ENCODE measurements around the gene MRTFA.

MRTFA gene

GRCh38 chr22:40418366-40419201 is 217.9 kb downstream of the MRTFA start:
- Mint-ChIP-seq H3K27ac (no peak overlapping the region), H3K36me3 (ENCODE audit: low read depth) (peaks cover 56% of the 10 kb centered on the region), H3K9me3 (no peaks in the 10 kb centered on the region), H3K4me3 (no peak overlapping the region), H3K27me3 (ENCODE audit: low read depth) (no peaks in the 10 kb centered on the region), H3K4me1 (ENCODE audit: low read depth) (peaks cover 21% of the 10 kb centered on the region)
- DNase-seq (ENCODE audit: low spot score) = no peak

GRCh38 chr22:40417881-40418280 is 218.6 kb downstream of the MRTFA start:
- Mint-ChIP-seq H3K9me3 (no peaks in the 10 kb centered on the region), H3K27me3 (ENCODE audit: low read depth) (no peaks in the 10 kb centered on the region), H3K36me3 (ENCODE audit: low read depth) (peaks cover 51% of the 10 kb centered on the region), H3K4me1 (ENCODE audit: low read depth) (peaks cover 18% of the 10 kb centered on the region), H3K27ac (no peak overlapping the region), H3K4me3 (no peak overlapping the region)
- no peak for DNase-seq (ENCODE audit: low spot score)

- Mint-ChIP-seq H3K27me3 (ENCODE audit: low read depth) (no peaks in the 10 kb centered on the region), H3K36me3 (ENCODE audit: low read depth) (peaks cover 47% of the 10 kb centered on the region), H3K9me3 (no peaks in the 10 kb centered on the region), H3K27ac (peak overlapping the region; percentile 79), H3K4me1 (ENCODE audit: low read depth) (peaks cover 18% of the 10 kb centered on the region), H3K4me3 (no peak overlapping the region)
- no peak for DNase-seq (ENCODE audit: low spot score)
Observed at GRCh38 chr22:40417041-40417440, 219.5 kb downstream of the MRTFA start.

GRCh38 chr22:40416636-40417035 is 219.9 kb downstream of the MRTFA start:
- Mint-ChIP-seq H3K4me3 (no peak overlapping the region), H3K27me3 (ENCODE audit: low read depth) (no peaks in the 10 kb centered on the region), H3K9me3 (no peaks in the 10 kb centered on the region), H3K4me1 (ENCODE audit: low read depth) (peaks cover 18% of the 10 kb centered on the region), H3K36me3 (ENCODE audit: low read depth) (peaks cover 46% of the 10 kb centered on the region), H3K27ac (peak overlapping the region; percentile 79)
- no peak for DNase-seq (ENCODE audit: low spot score)

- peaks cover 18% of the 10 kb centered on the region for H3K4me1 Mint-ChIP-seq (ENCODE audit: low read depth)
Observed at GRCh38 chr22:40416267-40416570, 220.3 kb downstream of the MRTFA start.

GRCh38 chr22:40415531-40416266 is 220.8 kb downstream of the MRTFA start:
- H3K4me1 Mint-ChIP-seq (ENCODE audit: low read depth) = peaks cover 18% of the 10 kb centered on the region
- no peaks in the 10 kb centered on the region for H3K9me3 Mint-ChIP-seq
- peaks cover 49% of the 10 kb centered on the region for H3K36me3 Mint-ChIP-seq (ENCODE audit: low read depth)
- DNase-seq (ENCODE audit: low spot score) = no peak
- H3K27ac Mint-ChIP-seq = peak overlapping the region; percentile 79
- H3K4me3 Mint-ChIP-seq = peak overlapping the region; percentile 37
- no peaks in the 10 kb centered on the region for H3K27me3 Mint-ChIP-seq (ENCODE audit: low read depth)

More at GRCh38 chr22:40416267-40416570, 220.3 kb downstream of the MRTFA start:
- no peaks in the 10 kb centered on the region for H3K27me3 Mint-ChIP-seq (ENCODE audit: low read depth)
- DNase-seq (ENCODE audit: low spot score) = no peak
- peak overlapping the region; percentile 79 for H3K27ac Mint-ChIP-seq
- no peaks in the 10 kb centered on the region for H3K9me3 Mint-ChIP-seq
- H3K36me3 Mint-ChIP-seq (ENCODE audit: low read depth) = peaks cover 46% of the 10 kb centered on the region
- no peak overlapping the region for H3K4me3 Mint-ChIP-seq

GRCh38 chr22:40414838-40415505 is 221.5 kb downstream of the MRTFA start:
- H3K9me3 Mint-ChIP-seq = no peaks in the 10 kb centered on the region
- peaks cover 18% of the 10 kb centered on the region for H3K4me1 Mint-ChIP-seq (ENCODE audit: low read depth)
- H3K4me3 Mint-ChIP-seq = peak overlapping the region; percentile 37
- H3K27me3 Mint-ChIP-seq (ENCODE audit: low read depth) = no peaks in the 10 kb centered on the region
- H3K27ac Mint-ChIP-seq = peak overlapping the region; percentile 79
- H3K36me3 Mint-ChIP-seq (ENCODE audit: low read depth) = peaks cover 52% of the 10 kb centered on the region
- DNase-seq (ENCODE audit: low spot score) = no peak

GRCh38 chr22:40414311-40414710 is 222.2 kb downstream of the MRTFA start:
- no peaks in the 10 kb centered on the region for H3K9me3 Mint-ChIP-seq
- H3K36me3 Mint-ChIP-seq (ENCODE audit: low read depth) = peaks cover 46% of the 10 kb centered on the region
- H3K4me3 Mint-ChIP-seq = no peak overlapping the region
- peaks cover 18% of the 10 kb centered on the region for H3K4me1 Mint-ChIP-seq (ENCODE audit: low read depth)
- no peak for DNase-seq (ENCODE audit: low spot score)
- no peaks in the 10 kb centered on the region for H3K27me3 Mint-ChIP-seq (ENCODE audit: low read depth)
- H3K27ac Mint-ChIP-seq = peak overlapping the region; percentile 52

GRCh38 chr22:40413873-40414272 is 222.6 kb downstream of the MRTFA start:
- DNase-seq (ENCODE audit: low spot score) = no peak

GRCh38 chr22:40412441-40412840 is 224.1 kb downstream of the MRTFA start:
- no peak for DNase-seq (ENCODE audit: low spot score)
- H3K4me1 Mint-ChIP-seq (ENCODE audit: low read depth) = peaks cover 18% of the 10 kb centered on the region
- H3K9me3 Mint-ChIP-seq = no peaks in the 10 kb centered on the region
- no peak overlapping the region for H3K4me3 Mint-ChIP-seq
- H3K36me3 Mint-ChIP-seq (ENCODE audit: low read depth) = peaks cover 50% of the 10 kb centered on the region
- H3K27me3 Mint-ChIP-seq (ENCODE audit: low read depth) = no peaks in the 10 kb centered on the region
- peak overlapping the region; percentile 68 for H3K27ac Mint-ChIP-seq

More at GRCh38 chr22:40413873-40414272, 222.6 kb downstream of the MRTFA start:
- no peak overlapping the region for H3K4me3 Mint-ChIP-seq
- no peaks in the 10 kb centered on the region for H3K27me3 Mint-ChIP-seq (ENCODE audit: low read depth)
- H3K9me3 Mint-ChIP-seq = no peaks in the 10 kb centered on the region
- H3K27ac Mint-ChIP-seq = no peak overlapping the region
- H3K36me3 Mint-ChIP-seq (ENCODE audit: low read depth) = peaks cover 46% of the 10 kb centered on the region
- peaks cover 18% of the 10 kb centered on the region for H3K4me1 Mint-ChIP-seq (ENCODE audit: low read depth)

GRCh38 chr22:40411506-40411861 is 225.0 kb downstream of the MRTFA start:
- Mint-ChIP-seq H3K36me3 (ENCODE audit: low read depth) (peaks cover 50% of the 10 kb centered on the region), H3K4me3 (no peak overlapping the region), H3K4me1 (ENCODE audit: low read depth) (peaks cover 14% of the 10 kb centered on the region), H3K27ac (no peak overlapping the region), H3K27me3 (ENCODE audit: low read depth) (no peaks in the 10 kb centered on the region), H3K9me3 (no peaks in the 10 kb centered on the region)
- DNase-seq (ENCODE audit: low spot score) = no peak

- peaks cover 9% of the 10 kb centered on the region for H3K4me1 Mint-ChIP-seq (ENCODE audit: low read depth)
- H3K27ac Mint-ChIP-seq = no peak overlapping the region
- H3K9me3 Mint-ChIP-seq = no peaks in the 10 kb centered on the region
- no peaks in the 10 kb centered on the region for H3K27me3 Mint-ChIP-seq (ENCODE audit: low read depth)
- no peak for DNase-seq (ENCODE audit: low spot score)
- H3K36me3 Mint-ChIP-seq (ENCODE audit: low read depth) = peaks cover 47% of the 10 kb centered on the region
- no peak overlapping the region for H3K4me3 Mint-ChIP-seq
Observed at GRCh38 chr22:40410731-40411505, 225.6 kb downstream of the MRTFA start.

GRCh38 chr22:40410272-40410671 is 226.2 kb downstream of the MRTFA start:
- peaks cover 44% of the 10 kb centered on the region for H3K36me3 Mint-ChIP-seq (ENCODE audit: low read depth)
- DNase-seq (ENCODE audit: low spot score) = no peak
- no peak overlapping the region for H3K4me3 Mint-ChIP-seq
- no peaks in the 10 kb centered on the region for H3K27me3 Mint-ChIP-seq (ENCODE audit: low read depth)
- no peak overlapping the region for H3K27ac Mint-ChIP-seq
- H3K9me3 Mint-ChIP-seq = no peaks in the 10 kb centered on the region
- peaks cover 2% of the 10 kb centered on the region for H3K4me1 Mint-ChIP-seq (ENCODE audit: low read depth)

Measured in T-helper 2 cell treated with Interferon-gamma antibody and Interleukin-4, amounts not matched to agents 5 μg/mL and 100 μg/mL, for 36 hours (primary cell).